HG03066 (cell line): ENCODE measurements around the gene HOTAIR.
A peak's percentile ranks its signal among the peaks of the same experiment; 100 is the strongest.

Experiments used
- ATAC-seq: cut with Tn5 transposase; IDR thresholded peaks from one replicate; pipeline ENCODE4 v1.9.1; 2021; ENCODE audit warnings: low read depth; ENCODE audit not compliant: unreplicated experiment

The HOTAIR gene

DNA sequence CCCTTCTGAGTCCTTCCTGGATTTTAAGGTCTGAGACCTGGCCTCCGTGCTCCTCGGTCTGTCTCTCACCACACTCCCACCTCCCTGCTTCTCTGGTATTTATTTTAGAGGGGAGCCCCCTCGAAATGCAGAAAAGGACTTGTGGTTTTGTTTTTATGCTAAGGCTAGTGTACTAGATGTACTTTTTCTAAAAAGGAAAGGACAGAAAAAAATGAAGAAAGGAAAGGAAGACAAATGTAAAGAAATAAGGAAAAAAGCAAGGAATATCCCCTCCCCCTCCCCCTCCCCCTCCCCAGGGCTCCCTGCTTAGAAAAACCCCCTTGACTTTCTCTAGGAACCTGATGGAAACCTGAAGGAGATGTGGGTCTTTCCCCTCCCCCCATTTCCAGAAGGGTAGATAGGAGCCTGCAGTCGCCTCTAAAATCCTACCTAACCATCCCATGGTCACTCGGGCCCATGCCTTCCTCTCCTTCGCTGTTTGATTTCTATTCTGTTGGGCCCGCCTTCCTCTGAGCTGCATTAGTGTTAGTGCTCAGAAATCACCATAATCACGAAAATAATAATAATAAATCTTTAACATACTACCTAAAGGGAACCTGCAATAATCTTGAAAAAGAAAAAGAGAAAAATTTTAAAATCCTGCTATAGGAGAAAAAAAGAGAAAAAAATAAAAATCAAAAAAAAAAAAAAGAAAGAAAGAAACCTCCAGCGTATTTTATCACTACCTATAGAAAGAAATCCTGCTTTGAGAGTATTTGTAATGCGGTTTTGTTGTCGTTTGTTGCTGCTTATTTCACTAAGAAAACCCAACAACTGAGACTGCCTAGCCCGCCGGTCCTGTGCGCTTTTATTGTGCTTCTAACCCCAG lies 37.1 kb upstream of the HOTAIR start:
- no peak for ATAC-seq

DNA sequence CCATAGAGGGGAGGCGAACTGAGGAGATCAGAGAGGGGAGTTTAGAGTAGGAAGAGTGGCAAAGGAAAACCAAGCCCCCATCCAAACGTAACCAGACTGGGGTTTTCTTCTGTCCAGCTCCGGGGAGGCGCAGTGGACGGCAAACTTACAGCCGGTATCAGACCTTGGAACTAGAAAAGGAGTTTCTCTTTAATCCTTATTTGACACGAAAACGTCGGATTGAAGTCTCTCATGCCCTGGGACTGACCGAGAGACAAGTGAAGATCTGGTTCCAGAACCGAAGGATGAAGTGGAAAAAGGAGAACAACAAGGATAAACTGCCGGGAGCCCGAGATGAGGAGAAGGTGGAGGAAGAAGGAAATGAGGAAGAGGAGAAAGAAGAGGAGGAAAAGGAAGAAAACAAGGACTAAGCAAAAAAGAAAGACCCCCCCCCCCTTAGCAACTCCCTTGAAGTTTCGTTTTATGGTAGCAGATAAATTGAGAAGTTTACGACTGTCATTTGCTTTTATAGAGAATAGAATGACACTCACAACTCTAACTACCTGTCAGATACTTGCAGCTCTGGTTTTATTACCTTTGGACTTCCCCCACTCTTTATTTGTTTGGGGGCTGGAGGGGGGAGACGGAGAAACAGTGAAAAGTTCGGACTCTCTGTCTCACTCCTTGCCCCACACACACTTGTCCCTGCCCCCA lies 36.4 kb upstream of the HOTAIR start:
- no peak for ATAC-seq

DNA sequence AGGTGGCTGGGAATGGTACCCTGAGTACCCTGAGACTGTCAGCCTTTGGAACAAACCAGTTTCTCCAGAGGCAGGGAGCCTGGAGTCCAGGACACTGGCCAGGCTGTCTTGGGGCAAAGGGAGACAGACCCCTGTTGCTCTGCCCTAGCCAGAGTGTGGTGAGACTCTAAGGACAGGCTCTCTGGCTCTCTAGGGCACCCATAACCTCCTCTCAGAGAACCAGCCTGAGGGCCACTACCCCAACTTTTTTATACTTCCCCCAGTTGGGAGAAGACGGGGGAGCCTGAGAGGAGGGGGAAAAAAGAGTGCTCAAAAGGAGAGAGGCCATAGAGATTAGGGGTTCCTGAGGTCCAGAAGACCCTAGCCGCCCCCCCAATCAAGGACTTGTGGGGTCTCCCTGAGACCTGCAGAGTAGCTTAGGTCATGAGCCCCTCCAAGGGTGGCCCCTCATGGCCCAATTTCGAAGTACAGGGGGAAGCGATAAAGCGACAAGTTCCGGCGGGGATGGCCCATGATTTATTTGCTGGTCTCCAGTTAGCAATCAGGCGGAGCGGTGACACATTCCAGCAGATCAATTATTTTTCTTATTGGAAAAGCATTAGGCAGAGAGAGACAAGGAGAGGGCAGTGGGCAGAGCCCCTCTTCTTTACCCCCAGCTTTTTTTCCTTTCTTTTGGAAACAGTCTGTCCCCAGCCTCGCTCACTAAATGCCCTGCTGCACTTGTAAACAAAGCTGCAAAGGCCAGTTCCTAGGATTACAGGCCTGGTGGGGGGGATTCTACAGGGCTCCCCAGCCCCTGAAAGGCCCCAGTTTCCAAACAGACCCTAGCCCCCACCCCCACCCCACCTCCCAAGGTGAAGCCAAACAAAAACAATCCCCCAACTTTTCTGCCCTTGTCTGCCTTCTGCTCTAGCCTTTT lies 35.6 kb upstream of the HOTAIR start:
- no peak for ATAC-seq

DNA sequence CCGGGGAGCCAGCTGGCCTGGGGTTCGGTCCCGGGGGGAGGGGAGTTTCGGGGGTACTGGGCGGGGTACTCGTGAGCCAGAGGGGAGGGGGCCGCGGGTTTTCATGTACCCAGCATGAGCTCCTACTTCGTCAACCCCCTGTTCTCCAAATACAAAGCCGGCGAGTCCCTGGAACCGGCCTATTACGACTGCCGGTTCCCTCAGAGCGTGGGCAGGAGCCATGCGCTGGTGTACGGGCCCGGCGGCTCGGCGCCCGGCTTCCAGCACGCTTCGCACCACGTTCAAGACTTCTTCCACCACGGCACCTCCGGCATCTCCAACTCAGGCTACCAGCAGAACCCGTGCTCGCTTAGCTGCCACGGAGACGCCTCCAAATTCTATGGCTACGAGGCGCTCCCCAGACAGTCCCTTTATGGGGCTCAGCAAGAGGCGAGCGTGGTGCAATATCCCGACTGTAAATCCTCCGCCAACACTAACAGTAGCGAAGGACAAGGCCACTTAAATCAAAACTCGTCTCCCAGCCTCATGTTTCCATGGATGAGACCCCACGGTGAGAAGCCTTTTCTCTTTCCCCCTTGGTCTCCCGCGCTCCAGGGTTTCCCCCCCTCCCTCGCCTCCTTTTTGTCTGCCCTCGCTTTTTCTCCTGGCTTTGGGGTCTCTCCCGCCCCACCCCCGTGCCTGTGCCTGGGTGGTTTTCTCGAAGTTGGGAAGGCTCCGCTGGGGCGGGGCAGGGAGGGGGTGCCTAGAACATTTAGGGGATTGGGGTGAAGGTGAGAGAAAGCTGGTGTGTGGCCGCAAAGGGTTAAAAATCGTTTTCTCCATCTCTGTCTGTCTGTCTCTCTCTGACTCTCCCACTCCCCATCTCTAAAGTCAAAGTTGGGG lies 34.7 kb upstream of the HOTAIR start:
- ATAC-seq, result no peak

DNA sequence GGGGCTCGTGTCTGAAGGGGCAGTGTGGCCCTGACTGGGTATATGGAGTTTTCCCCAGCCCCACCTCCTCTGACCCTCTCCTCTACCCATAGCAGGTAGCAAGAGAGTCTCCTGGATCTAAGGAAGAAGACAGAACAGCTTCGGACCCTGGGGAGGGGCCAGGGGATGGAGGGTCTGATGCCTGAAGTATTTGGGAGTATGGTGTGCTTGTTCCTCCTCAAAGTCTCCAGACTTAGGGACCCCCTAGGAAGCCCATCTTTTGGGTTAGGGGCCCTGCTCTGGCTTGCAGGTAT lies 33.5 kb upstream of the HOTAIR start:
- no peak for ATAC-seq

DNA sequence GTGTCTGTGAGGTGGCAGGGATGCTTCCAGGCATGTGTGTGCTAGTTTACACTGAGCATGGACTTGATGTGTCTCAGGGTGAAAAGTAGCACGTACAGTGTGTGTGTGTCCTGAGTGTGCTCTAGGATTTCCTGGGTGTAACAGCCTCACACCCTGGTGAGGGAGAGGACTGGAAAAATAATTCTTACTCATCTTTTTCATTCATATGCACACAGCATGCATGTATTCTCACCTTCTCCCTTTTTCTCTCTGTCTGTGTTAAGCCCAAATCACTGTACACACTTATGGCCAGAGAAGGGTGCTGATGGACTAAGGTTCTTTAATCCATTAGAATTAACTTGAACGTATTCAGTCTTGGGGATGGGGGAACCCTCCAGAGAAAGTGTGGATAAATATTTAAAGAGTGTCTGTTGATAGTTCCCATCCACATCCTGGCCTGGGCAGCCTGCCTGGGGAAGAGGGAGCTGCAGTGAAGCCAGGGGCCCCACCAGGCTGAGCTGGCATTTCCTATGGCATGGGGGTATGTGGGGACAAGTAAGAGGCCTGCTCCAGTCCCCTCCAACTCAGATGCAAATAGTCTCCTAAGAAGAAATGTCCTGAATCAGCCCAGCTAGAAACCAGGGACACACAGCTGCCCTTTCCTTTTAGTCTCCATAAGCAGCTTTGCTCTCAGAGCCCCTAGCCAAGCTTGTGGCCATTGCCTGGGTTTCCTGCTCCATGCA lies 32.9 kb upstream of the HOTAIR start:
- ATAC-seq, result no peak

DNA sequence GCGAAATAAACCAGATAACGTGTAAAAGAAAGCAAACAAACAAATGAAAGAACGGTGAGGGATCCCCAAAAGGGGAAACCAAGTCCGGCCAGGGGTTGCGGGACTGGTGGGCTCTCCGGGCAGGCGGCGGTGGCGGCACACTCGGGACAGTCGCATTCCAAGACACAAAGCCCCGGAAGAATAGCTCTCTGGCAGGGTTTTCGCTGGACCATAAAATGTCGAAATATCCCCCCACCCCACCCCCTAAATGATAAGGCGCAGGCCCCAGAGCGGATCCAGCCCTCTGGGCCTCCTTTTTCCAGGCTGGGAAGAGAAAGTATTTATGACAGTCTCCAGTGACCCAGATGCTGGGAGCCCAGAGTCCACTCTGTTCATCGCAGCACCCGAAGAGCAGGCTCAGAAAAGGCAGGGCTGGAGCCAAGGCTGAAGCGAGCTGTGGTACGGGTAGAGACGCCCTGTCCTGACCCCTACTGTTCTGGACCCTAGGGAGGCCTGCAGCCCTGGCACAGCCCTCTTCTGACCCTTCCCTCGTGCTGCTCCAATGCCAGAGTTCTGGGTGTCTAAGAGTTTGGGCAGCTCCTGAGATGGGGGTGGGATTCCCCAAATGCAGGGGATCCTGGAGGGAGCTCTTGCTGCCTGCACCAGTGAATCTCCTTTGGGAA lies 31.9 kb upstream of the HOTAIR start:
- no peak for ATAC-seq

DNA sequence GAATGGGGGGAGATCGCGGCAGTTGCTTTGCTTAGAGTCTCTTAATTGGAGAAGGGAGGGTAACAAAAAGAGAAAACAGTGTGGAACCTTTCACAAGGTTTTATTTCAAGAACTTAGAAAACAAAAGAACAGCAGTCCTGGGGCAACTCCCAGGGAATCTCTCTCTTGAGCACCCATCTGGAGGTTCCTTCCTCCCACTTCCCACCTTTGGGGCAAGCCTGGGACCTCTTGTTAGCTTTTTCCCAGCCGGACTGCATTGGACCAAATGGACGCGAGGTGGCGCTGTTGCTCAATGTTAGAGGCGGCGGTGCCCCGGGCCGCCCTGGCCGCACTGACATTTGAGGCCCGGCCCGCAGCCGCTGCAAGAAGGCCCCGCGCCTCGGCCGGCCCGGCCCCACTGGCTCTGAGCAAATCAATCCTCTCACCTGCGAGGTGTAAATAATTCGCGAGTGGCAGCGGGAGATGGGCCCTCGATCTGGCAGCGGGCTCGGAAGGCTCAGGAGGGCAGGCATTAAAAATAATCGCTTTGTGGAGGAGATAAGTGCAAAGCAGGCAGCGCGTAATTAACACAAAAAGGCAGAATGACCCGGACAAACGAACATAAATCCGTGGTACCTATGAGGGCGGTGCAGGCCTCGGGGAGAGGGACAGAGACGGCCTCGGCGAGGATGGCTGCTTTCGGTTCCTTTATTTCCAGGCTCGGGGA lies 31.3 kb upstream of the HOTAIR start:
- ATAC-seq, result peak; percentile 70

DNA sequence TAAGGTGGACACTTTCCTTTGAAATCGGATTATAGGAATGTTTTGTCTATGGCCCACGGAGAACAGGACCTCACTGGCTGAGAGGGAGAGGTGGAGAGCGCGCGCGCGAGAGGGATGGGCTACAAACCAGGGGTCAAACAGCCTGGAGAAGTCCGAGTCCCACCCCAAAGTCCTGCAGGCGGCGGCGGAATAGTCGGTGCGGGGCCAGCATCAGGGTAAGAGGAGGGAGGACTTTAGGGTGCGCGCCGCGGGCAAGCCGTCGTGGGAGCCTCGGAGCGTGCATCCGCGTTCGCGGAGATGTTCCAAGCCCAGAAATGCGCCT lies 30.7 kb upstream of the HOTAIR start:
- no peak for ATAC-seq

DNA sequence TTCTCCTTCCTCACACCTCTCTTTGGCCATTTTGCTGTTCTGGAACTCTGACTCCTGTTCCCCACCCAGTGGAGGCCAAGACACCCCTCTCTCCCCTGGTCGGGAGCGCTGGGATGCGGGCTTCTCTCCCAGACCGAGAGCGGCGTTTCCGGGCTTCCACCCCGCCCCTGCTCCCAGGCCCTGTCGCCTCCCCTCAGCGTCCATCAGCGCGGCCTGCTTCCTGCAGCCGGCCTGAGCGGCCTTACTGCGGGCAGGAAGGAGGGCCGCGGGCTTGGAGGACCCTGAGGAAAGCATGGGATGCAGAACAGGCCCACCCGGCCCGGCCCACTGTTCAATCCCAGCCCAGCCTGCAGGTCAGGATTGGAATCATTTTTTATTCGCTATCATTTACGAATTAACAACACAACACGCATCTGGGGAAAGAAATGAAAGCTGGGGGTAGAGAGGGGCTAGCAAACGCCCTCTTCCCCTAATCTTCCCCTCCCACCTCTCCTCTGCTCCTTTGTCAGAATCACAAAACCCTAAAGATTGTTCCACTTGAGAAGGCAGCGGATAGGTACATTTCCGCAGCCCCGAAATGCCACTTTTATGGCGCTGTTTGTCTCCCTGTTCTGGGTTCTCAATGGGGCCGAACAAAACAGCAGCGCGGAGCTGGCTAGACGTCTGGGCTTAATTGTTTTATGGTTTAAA lies 30.2 kb upstream of the HOTAIR start:
- no peak for ATAC-seq

DNA sequence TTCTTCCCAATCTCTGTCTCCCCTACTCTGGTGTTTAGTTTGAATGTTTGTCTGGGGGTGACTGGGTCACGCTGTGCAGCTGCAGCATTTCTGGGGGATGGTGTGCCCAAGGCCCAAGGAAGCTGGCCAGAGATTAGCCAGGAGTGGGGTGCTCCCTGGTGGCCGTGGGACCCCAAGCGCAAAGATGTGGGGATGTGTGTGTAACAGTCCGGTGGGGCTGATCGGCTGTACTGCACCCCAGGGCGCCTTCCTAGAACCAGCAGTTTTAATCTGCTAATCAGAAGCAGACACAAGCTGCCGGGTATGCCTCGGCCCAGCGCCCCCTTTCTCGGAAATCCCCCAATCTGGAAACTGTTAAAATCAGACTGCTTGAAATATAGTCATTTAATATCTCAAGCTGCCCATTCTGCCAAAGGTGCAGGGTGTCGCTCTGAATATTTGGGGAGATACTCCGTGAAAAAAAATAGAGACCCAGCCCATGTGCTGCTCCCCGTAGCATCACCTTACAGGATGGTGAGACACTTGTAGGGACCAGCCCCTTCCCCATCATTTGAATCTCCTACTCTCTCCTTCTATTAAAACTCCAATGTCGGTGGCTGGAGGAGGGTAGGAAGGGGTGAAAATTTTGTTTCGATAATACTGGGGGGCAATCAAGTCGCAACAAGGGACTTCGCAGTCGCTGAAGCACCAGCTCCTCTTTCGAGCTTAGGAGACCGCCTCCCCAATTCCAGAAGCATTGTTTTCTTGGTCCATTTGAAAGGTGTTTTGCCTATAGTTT lies 29.5 kb upstream of the HOTAIR start:
- ATAC-seq, result no peak

DNA sequence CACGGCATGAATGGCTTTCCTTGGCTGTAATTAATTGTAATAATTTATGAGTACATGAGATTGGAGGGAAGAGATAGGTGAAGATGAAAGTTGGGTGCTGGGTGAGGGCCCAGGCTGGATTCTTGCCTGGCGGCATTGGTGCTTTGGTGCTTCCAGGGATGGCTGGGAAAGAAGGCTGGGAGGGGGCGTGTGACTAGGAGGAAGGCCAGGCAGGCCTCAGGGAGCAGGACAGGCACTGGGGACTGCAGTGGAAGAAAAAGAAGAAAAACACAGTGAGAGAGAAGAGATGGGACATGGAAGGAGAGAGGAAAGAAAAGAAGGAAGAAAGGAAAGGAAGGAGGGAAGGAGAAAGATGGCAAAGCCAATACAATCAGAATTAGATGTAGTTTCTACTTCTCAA lies 28.9 kb upstream of the HOTAIR start:
- ATAC-seq, result no peak

DNA sequence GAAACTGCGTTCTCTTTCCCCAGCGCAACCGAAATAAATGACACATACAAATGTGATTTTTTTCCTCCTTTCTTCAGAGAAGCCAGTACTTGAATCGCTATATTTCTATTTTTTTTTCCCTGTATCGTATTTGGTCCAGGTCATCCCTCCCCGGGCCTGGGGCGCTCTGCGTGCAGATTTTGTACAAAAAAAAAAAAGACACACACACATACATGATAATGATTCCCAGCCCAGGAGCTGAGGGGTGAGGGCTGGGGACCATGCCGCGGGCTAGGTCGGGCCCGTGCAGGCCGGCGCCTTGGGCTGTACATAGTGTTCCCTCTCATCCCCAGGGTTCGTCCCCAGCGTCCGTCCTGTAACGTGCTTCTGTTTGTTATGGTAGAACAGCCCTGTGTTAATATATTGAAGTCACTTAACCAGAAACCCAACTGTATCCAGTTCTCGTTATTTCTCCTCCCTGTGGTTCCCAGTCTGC lies 28.2 kb upstream of the HOTAIR start:
- ATAC-seq, result no peak

DNA sequence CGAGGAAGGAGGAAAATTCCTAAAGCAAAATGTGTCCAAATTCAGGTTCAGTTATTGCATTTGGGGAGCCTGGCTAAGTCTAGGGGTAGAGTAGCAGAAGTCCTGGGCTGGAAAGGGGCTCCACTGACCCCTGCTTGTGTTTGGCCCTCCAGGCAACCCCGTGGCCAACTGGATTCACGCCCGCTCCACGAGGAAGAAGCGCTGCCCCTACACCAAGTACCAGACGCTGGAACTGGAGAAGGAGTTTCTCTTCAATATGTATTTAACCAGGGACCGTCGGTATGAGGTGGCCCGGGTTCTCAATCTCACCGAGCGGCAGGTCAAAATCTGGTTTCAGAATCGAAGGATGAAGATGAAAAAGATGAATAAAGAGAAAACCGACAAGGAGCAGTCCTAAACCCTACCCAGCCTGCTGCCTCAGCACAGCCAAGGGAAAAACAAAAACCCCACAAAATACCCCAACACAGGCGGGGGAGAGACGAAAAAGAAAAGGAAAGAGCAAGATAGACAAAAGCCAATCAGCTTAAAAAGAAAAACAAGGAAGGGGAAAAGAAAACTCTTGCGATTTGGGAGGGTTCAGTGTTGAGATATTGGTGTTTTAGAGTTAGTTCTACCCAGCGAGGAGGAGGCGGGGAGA lies 27.6 kb upstream of the HOTAIR start:
- ATAC-seq, result no peak

DNA sequence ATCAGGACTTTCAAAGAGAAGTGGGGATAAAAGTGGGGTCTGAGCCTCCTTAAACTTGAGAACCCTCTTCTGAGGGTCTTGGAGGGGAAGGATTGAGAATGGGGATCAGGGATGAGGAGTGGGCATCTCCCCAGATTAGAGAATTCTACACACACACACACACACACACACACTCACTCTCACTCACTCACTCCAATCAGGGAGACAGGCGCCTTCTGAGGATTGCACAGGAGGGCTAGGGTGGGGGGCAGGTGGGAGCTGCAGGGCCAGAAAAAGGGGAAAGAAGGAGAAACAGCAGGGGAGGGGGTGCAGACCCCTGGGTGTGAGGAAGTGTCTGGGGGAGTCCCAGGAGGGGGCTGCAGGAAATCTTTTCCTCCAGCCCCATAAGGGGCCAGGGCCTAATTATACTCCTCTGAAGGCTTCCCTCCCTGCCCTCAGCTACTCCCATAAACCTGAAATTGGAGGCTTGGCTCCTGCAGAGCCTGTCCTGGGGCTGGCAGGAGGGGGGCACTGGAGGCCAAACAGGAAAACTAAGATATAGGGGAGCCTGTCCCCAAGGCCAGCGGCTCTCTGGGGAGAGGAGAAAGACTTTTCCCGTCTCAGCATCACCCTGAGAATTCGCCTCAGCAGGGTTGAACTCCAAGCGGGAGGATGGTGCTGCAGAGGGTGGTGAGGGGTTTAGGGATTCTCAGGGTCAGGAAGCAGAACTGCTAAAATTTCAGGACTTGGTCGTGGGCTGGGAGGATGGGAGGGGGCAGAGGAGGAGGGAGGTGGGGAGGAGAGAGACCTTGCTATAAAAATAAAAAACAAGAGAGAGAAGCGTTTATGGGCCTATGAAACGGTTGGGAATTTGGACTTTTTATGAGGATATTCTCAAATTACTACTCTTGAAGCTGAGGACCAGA lies 26.8 kb upstream of the HOTAIR start:
- no peak for ATAC-seq
